H9 (cell line): Measurements from ENCODE around the gene RET. TPM values are rescaled to one million over a fixed set of nuclear protein-coding genes. Genes with fewer than 3 reads are reported as not detected.

Experiments
- DNase-seq: peaks from one replicate; pipeline ENCODE4 v3.0.0-alpha.2; 2017
- H2AFZ ChIP-seq: one replicate; pipeline ENCODE4 v1.6.1; 2013; ENCODE audit warnings: mild to moderate bottlenecking, low read length, control low read depth, moderate library complexity
- H2AK5ac ChIP-seq: 2 replicates; pipeline ENCODE4 v1.6.1; 2013; ENCODE audit warnings: low read length, control low read depth, mixed read lengths; ENCODE audit not compliant: insufficient read length
- H2BK120ac ChIP-seq: one replicate; pipeline ENCODE4 v1.6.1; 2013; ENCODE audit warnings: low read depth, mild to moderate bottlenecking, low read length, control low read depth, inconsistent platforms; ENCODE audit not compliant: poor library complexity, severe bottlenecking
- H2BK12ac ChIP-seq: 2 replicates; pipeline ENCODE4 v1.6.1; 2013; ENCODE audit warnings: low read length, control low read depth, mixed read lengths, low read depth; ENCODE audit not compliant: insufficient read length
- H2BK15ac ChIP-seq: 2 replicates; pipeline ENCODE4 v1.6.1; 2013; ENCODE audit warnings: low read depth, low read length, control low read depth
- H2BK20ac ChIP-seq: one replicate; pipeline ENCODE4 v1.6.1; 2013; ENCODE audit warnings: low read depth, mild to moderate bottlenecking, low read length, control low read depth, inconsistent platforms; ENCODE audit not compliant: poor library complexity, severe bottlenecking
- H2BK5ac ChIP-seq: 2 replicates; pipeline ENCODE4 v1.6.1; 2013; ENCODE audit warnings: low read length, control low read depth, mixed read lengths; ENCODE audit not compliant: insufficient read length
- H3K14ac ChIP-seq: 2 replicates; pipeline ENCODE4 v1.6.1; 2013; ENCODE audit warnings: low read length, control low read depth; ENCODE audit not compliant: insufficient read depth
- H3K18ac ChIP-seq: 2 replicates; pipeline ENCODE4 v1.6.1; 2013; ENCODE audit warnings: low read depth, mild to moderate bottlenecking, mixed read lengths, low read length, control low read depth; ENCODE audit not compliant: insufficient read length
- H3K23ac ChIP-seq: 2 replicates; pipeline ENCODE4 v1.6.1; 2013; ENCODE audit warnings: low read length, control low read depth, mixed read lengths, low read depth; ENCODE audit not compliant: insufficient read length
- H3K23me2 ChIP-seq: 2 replicates; pipeline ENCODE4 v1.6.1; 2013; ENCODE audit warnings: low read depth, mild to moderate bottlenecking, mixed read lengths, low read length, control low read depth; ENCODE audit not compliant: insufficient read length, poor library complexity, severe bottlenecking
- H3K27ac ChIP-seq: 2 replicates; pipeline ENCODE4 v1.5.1; 2013; ENCODE audit warnings: low read length, control low read depth, mixed read lengths, low read depth; ENCODE audit not compliant: insufficient read length
- H3K27me3 ChIP-seq: 2 replicates; pipeline ENCODE4 v1.6.1; 2013; ENCODE audit warnings: low read length, control low read depth, inconsistent platforms; ENCODE audit not compliant: insufficient read depth
- H3K4ac ChIP-seq: 2 replicates; pipeline ENCODE4 v1.6.1; 2013; ENCODE audit warnings: low read depth, mild to moderate bottlenecking, control low read depth, inconsistent platforms, low read length, moderate library complexity
- H3K4me1 ChIP-seq: 2 replicates; pipeline ENCODE4 v1.6.1; 2013; ENCODE audit warnings: low read length, control low read depth, inconsistent platforms; ENCODE audit not compliant: insufficient read depth
- H3K4me2 ChIP-seq: 2 replicates; pipeline ENCODE4 v1.6.1; 2013; ENCODE audit warnings: low read length, control low read depth, mixed read lengths; ENCODE audit not compliant: insufficient read length, insufficient read depth
- H3K56ac ChIP-seq: 2 replicates; pipeline ENCODE4 v1.6.1; 2013; ENCODE audit warnings: low read depth, mild to moderate bottlenecking, mixed read lengths, low read length, control low read depth; ENCODE audit not compliant: insufficient read length
- H3K79me1 ChIP-seq: 2 replicates; pipeline ENCODE4 v1.6.1; 2013; ENCODE audit warnings: low read depth, mild to moderate bottlenecking, moderate library complexity, low read length, control low read depth, inconsistent platforms; ENCODE audit not compliant: insufficient read depth, poor library complexity, severe bottlenecking
- H3K79me2 ChIP-seq: 2 replicates; pipeline ENCODE4 v1.6.1; 2013; ENCODE audit warnings: low read length, control low read depth, inconsistent platforms; ENCODE audit not compliant: insufficient read depth
- H3K9ac ChIP-seq: 2 replicates; pipeline ENCODE4 v1.6.1; 2013; ENCODE audit warnings: low read length, control low read depth, mixed read lengths; ENCODE audit not compliant: insufficient read length; ENCODE audit errors: extremely low read depth
- H3K9me3 ChIP-seq: one replicate; pipeline ENCODE4 v1.6.1; 2013; ENCODE audit warnings: low read depth, low read length, inconsistent platforms; ENCODE audit not compliant: control insufficient read depth
- H3T11ph ChIP-seq: one replicate; pipeline ENCODE4 v1.6.1; 2013; ENCODE audit warnings: mild to moderate bottlenecking, low read length, control low read depth, inconsistent platforms
- H4K20me1 ChIP-seq: one replicate; pipeline ENCODE4 v1.6.1; 2013; ENCODE audit not compliant: control insufficient read depth, insufficient read length, insufficient read depth
- H4K5ac ChIP-seq: 2 replicates; pipeline ENCODE4 v1.6.1; 2013; ENCODE audit warnings: low read depth, mild to moderate bottlenecking, mixed read lengths, low read length, control low read depth; ENCODE audit not compliant: insufficient read length
- H4K8ac ChIP-seq: replicated peaks from 2 replicates; pipeline ENCODE4 v1.6.1; 2013; ENCODE audit warnings: low read length, control low read depth, mixed read lengths, low read depth; ENCODE audit not compliant: insufficient read length
- H4K91ac ChIP-seq: 2 replicates; pipeline ENCODE4 v1.6.1; 2013; ENCODE audit warnings: low read depth, mild to moderate bottlenecking, moderate library complexity, mixed read lengths, low read length, control low read depth; ENCODE audit not compliant: insufficient read length
- H3K27ac Mint-ChIP-seq, 3 experiments: 2 replicates in 2 of 3; 3 replicates in 1 of 3; pipeline ENCODE4 v1.8.0; 2020 to 2021; ENCODE audit warnings: mixed read lengths in 3 of 3, mild to moderate bottlenecking in 1 of 3, moderate library complexity in 1 of 3
- H3K27me3 Mint-ChIP-seq: 2 replicates; pipeline ENCODE4 v1.8.0; 2021; ENCODE audit warnings: low read depth, mild to moderate bottlenecking, moderate library complexity, mixed read lengths
- H3K36me3 Mint-ChIP-seq, 3 experiments: 2 replicates in 2 of 3; 3 replicates in 1 of 3; pipeline ENCODE4 v1.8.0; 2020 to 2021; ENCODE audit warnings: low read depth in 3 of 3, mixed read lengths in 3 of 3; ENCODE audit not compliant: insufficient read depth in 1 of 3
- H3K4me1 Mint-ChIP-seq, 2 experiments: 2 replicates each; pipeline ENCODE4 v1.8.0; 2020; ENCODE audit warnings: mixed read lengths in 2 of 2
- H3K4me3 Mint-ChIP-seq, 2 experiments: 2 replicates in 1 of 2; 3 replicates in 1 of 2; pipeline ENCODE4 v1.8.0; 2020 to 2021; ENCODE audit warnings: mild to moderate bottlenecking in 2 of 2, mixed read lengths in 2 of 2, moderate library complexity in 1 of 2
- H3K9me3 Mint-ChIP-seq, 2 experiments: 2 replicates in 1 of 2; 3 replicates in 1 of 2; pipeline ENCODE4 v1.8.0; 2020; ENCODE audit warnings: mild to moderate bottlenecking in 2 of 2, mixed read lengths in 2 of 2, moderate library complexity in 1 of 2
- CTCF ChIP-seq: fragments of 200-600 bp; sonication (generic); conservative IDR thresholded peaks from 3 replicates; pipeline ENCODE4 v1.8.0; 2021; ENCODE audit warnings: antibody characterized with exemption, mild to moderate bottlenecking
- WGBS: extraction: QIAGEN DNeasy Blood & Tissue Kit; methylation state at CpG from one replicate; pipeline ENCODE4 v1.1.7; 2013; ENCODE audit warnings: missing lambda C conversion rate, low lambda C conversion rate, mixed read lengths; ENCODE audit not compliant: insufficient read length; ENCODE audit errors: extremely low coverage; 5-methylcytosine and 5-hydroxymethylcytosine counted together
- total RNA-seq: library from RNA; stranded (reverse); gene quantifications from 2 replicates; pipeline ENCODE4 v1.2.1, GENCODE V29; 2021

The RET gene
- total RNA-seq, 1 experiment from 2014 or later, result 12.2 TPM

GRCh38 chr10:43135656-43136055 lies 58.8 kb downstream of the RET start:
- Mint-ChIP-seq H3K27ac (no peak overlapping the region), H3K4me1 (peaks cover 13 to 14% of the 10 kb centered on the region in 2 experiments), H3K27me3 (peaks cover 8% of the 10 kb centered on the region), H3K36me3 (no peaks in the 10 kb centered on the region; a peak in 1 of 7 replicates), H3K9me3 (no peaks in the 10 kb centered on the region), H3K4me3 (no peak overlapping the region; a peak in 1 of 5 replicates)
- no peak overlapping the region for H4K91ac ChIP-seq
- H3T11ph ChIP-seq, result no peak overlapping the region
- H3K79me2 ChIP-seq, result no peaks in the 10 kb centered on the region; the same call in 1 of the 2 replicates
- no peak overlapping the region for H2BK20ac ChIP-seq
- peaks cover 5% of the 10 kb centered on the region for H3K23me2 ChIP-seq
- H3K9ac ChIP-seq, result no peak overlapping the region
- H3K14ac ChIP-seq, result no peak overlapping the region
- H3K18ac ChIP-seq, result no peak overlapping the region
- no peak overlapping the region for H3K4ac ChIP-seq
- H3K23ac ChIP-seq, result no peak overlapping the region
- H3K56ac ChIP-seq, result no peak overlapping the region
- H3K27ac ChIP-seq, result no peak overlapping the region
- H2BK120ac ChIP-seq, result no peak overlapping the region
- no peak overlapping the region for H2BK5ac ChIP-seq
- no peaks in the 10 kb centered on the region for H4K20me1 ChIP-seq
- H2BK15ac ChIP-seq, result no peak overlapping the region
- H3K9me3 ChIP-seq, result no peaks in the 10 kb centered on the region
- H2AK5ac ChIP-seq, result no peak overlapping the region
- no peak overlapping the region for H4K8ac ChIP-seq
- no peak overlapping the region for H3K4me2 ChIP-seq
- no peak overlapping the region for H4K5ac ChIP-seq
- no peaks in the 10 kb centered on the region for H3K27me3 ChIP-seq
- H2BK12ac ChIP-seq, result no peak overlapping the region
- DNase-seq, result no peak
- TF ChIP-seq CTCF, result no peak
- H3K79me1 ChIP-seq, result no peaks in the 10 kb centered on the region
- no peak overlapping the region for H2AFZ ChIP-seq
- no CpG with 5 or more reads among the region's 2 CpGs for WGBS
- H3K4me1 ChIP-seq, result no peaks in the 10 kb centered on the region
